ENCODE measurements around the gene ICOS. TPM values are rescaled to one million over a fixed set of nuclear protein-coding genes. Genes with fewer than 3 reads are reported as not detected.
"Not testable (repeated sequence)": the region's sequence is repeated elsewhere in the genome, so short reads cannot be mapped to it uniquely, and the experiment has no call there.

Gene ICOS
- total RNA-seq, 1 experiment from 2014 or later: not detected

GRCh38 chr2:203937788-203938187 is 1.2 kb downstream of the ICOS start:
- Histone ChIP-seq H3K4me1 (ENCODE audit: insufficient read depth, low read length) (no peaks in the 10 kb centered on the region), H2AFZ (ENCODE audit: low read length) (no peak overlapping the region), H3F3A (ENCODE audit: low read length, unreplicated experiment) (no peaks in the 10 kb centered on the region), H3K79me2 (ENCODE audit: low read length) (no peaks in the 10 kb centered on the region), H3K27me3 (ENCODE audit: low read length) (peaks cover 13% of the 10 kb centered on the region; the same call in 1 of the 2 replicates), H3K9me2 (replicated peaks; ENCODE audit: low read length) (no peaks in the 10 kb centered on the region), H3K9ac (ENCODE audit: low read length) (no peak overlapping the region), H4K20me1 (ENCODE audit: low read length) (no peaks in the 10 kb centered on the region), H3K4me3 (ENCODE audit: low read length) (no peak overlapping the region), H3K27ac (ENCODE audit: low read length) (no peak overlapping the region), H3K4me2 (ENCODE audit: low read length) (no peak overlapping the region), H3K36me3 (ENCODE audit: low read depth, low read length) (no peaks in the 10 kb centered on the region), H3K9me3 (ENCODE audit: low read length) (no peaks in the 10 kb centered on the region)
- ATAC-seq (no peak), DNase-seq (no peak)
- BruUV-seq (replicated peaks): no TSS peak
- TF ChIP-seq CTCF (conservative IDR thresholded peaks at IDR 0.05; ENCODE audit: low read depth, low read length) (no peak), EZH2 (IDR thresholded peaks at IDR 0.05; ENCODE audit: low read length, unreplicated experiment) (no peak), EZH2phosphoT487 (IDR thresholded peaks at IDR 0.05; ENCODE audit: borderline replicate concordance, low read length) (no peak)
- intact Hi-C loops (cut with micrococcal nuclease): no loop called here
- POLR2A ChIA-PET (ENCODE audit: unreplicated experiment): no interaction called here
- CTCF ChIA-PET: no interaction called here

GRCh38 chr2:203940039-203940438 is 3.5 kb downstream of the ICOS start:
- no peaks in the 10 kb centered on the region for H3K4me1 ChIP-seq (ENCODE audit: insufficient read depth, low read length)
- intact Hi-C loops (cut with micrococcal nuclease): no loop called here
- POLR2A ChIA-PET (ENCODE audit: unreplicated experiment): no interaction called here

DNA sequence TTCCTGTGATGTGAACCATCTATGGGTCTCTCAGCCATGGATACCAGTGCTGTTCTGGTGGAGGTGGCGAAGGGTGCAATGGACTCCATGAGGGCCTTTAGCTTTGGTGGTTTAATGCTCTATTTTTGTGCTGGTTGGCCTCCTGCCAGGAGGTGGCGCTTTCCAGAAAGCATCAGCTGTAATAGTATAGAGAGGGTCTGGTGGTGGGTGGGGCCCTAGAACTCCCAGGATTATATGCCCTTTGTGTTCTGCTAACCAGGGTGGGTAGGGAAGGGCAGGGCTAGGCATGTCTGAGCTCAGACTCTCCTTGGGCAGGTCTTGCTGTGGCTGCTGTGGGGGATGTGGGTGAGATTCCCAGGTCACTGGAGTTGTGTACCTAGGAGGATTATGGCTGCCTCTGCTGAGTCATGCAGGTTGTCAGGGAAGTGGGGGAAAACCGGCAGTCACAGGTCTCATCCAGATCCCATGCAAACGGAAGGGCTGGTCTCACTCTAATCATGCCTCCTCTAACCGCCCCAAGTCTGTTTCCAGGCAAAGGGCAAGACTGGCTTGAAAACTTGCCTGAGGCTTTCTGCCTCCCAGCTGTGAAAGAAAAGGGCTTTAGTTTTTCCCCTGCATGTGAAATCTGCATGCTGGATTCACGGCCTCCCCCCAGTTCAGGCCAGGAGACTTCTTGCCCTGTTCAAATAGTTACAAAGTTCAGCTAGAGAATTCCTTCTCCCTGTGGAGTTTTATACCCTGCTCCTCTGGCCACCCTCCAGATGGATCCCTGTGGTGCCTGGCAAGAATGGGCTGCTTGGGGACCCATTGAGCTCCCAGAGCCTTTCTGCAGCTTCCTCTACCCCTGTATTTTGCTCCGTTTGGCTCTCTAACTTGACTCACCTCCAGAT is 7.2 kb downstream of the ICOS start:
- H3K9me2 ChIP-seq (replicated peaks; ENCODE audit: low read length); H3K4me3 ChIP-seq (ENCODE audit: low read length); BruUV-seq (replicated peaks); H2AFZ ChIP-seq (ENCODE audit: low read length); H3K79me2 ChIP-seq (ENCODE audit: low read length); H3K27ac ChIP-seq (ENCODE audit: low read length); ATAC-seq; H3F3A ChIP-seq (ENCODE audit: low read length, unreplicated experiment); POLR2A ChIA-PET (ENCODE audit: unreplicated experiment); H4K20me1 ChIP-seq (ENCODE audit: low read length); H3K4me2 ChIP-seq (ENCODE audit: low read length); intact Hi-C loops (cut with micrococcal nuclease); H3K9ac ChIP-seq (ENCODE audit: low read length); CTCF ChIA-PET; H3K4me1 ChIP-seq (ENCODE audit: insufficient read depth, low read length); H3K9me3 ChIP-seq (ENCODE audit: low read length); H3K36me3 ChIP-seq (ENCODE audit: low read depth, low read length); DNase-seq: not testable (repeated sequence)
- peaks cover 17% of the 10 kb centered on the region; the same call in 1 of the 2 replicates for H3K27me3 ChIP-seq (ENCODE audit: low read length)

More at GRCh38 chr2:203940039-203940438, 3.5 kb downstream of the ICOS start:
- Histone ChIP-seq H3K27me3 (ENCODE audit: low read length) (peaks cover 13% of the 10 kb centered on the region; the same call in 1 of the 2 replicates), H3F3A (ENCODE audit: low read length, unreplicated experiment) (no peaks in the 10 kb centered on the region), H3K9me3 (ENCODE audit: low read length) (no peaks in the 10 kb centered on the region), H3K4me3 (ENCODE audit: low read length) (no peak overlapping the region), H3K9ac (ENCODE audit: low read length) (no peak overlapping the region), H2AFZ (ENCODE audit: low read length) (no peak overlapping the region), H3K79me2 (ENCODE audit: low read length) (no peaks in the 10 kb centered on the region), H3K27ac (ENCODE audit: low read length) (no peak overlapping the region), H3K36me3 (ENCODE audit: low read depth, low read length) (no peaks in the 10 kb centered on the region), H3K9me2 (replicated peaks; ENCODE audit: low read length) (no peaks in the 10 kb centered on the region), H4K20me1 (ENCODE audit: low read length) (no peaks in the 10 kb centered on the region), H3K4me2 (ENCODE audit: low read length) (no peak overlapping the region)
- CTCF ChIA-PET: no interaction called here
- BruUV-seq (replicated peaks): no TSS peak
- DNase-seq (no peak), ATAC-seq (no peak)
- TF ChIP-seq EZH2 (IDR thresholded peaks at IDR 0.05; ENCODE audit: low read length, unreplicated experiment) (no peak), EZH2phosphoT487 (IDR thresholded peaks at IDR 0.05; ENCODE audit: borderline replicate concordance, low read length) (no peak), CTCF (conservative IDR thresholded peaks at IDR 0.05; ENCODE audit: low read depth, low read length) (no peak)

Data from PC-3 (cell line).